C4-2B (cell line): ENCODE data around the gene SCARB2.

Experiments
- CTCF ChIP-seq: fragments of 450-650 bp; conservative IDR thresholded peaks from 2 replicates; pipeline ENCODE4 v1.5.1; 2017; ENCODE audit warnings: mild to moderate bottlenecking
- ZFX ChIP-seq: fragments of 450-650 bp; IDR thresholded peaks from 2 replicates; pipeline ENCODE4 v1.6.1; 2017

- no peak for TF ChIP-seq CTCF
- no peak for TF ChIP-seq ZFX
These were observed 691 bp downstream of the SCARB2 start for GRCh38 chr4:76212851-76213414.
